Activated CD8-positive, alpha-beta memory T cell treated with anti-CD3 and anti-CD28 coated beads, Interleukin-2, amount 10 ng/mL, durations not matched to agents 7 days and 5 days (primary cell): Measurements from ENCODE around the gene PFDN5. TPM values are rescaled to one million over a fixed set of nuclear protein-coding genes. Genes with fewer than 3 reads are reported as not detected.

Experiments used
- total RNA-seq, 2 experiments: library from RNA; stranded (reverse); gene quantifications; one replicate each; pipeline ENCODE4 v1.2.3, GENCODE V29; 2021

Gene PFDN5
- total RNA-seq, 2 experiments from 2014 or later = 283 to 298 TPM

Other genes with a start within 250 kb of the PFDN5 start
- under 1 TPM; 0.58 to 0.89 TPM for gene TNS2, start 245.5 kb upstream of the PFDN5 start, total RNA-seq
- gene SPRYD3, start 216.2 kb upstream of the PFDN5 start, total RNA-seq = 10 to 100 TPM; 27.8 to 29.7 TPM
- 1 to 10 TPM; 1.8 to 3.9 TPM for gene IGFBP6, start 197.9 kb upstream of the PFDN5 start, total RNA-seq
- 1 to 10 TPM; 1.1 to 5.9 TPM for gene SOAT2, start 192.1 kb upstream of the PFDN5 start, total RNA-seq
- 10 to 100 TPM; 35.8 to 47.0 TPM for gene ZNF740, start 114.8 kb upstream of the PFDN5 start, total RNA-seq
- 10 to 100 TPM; 19.6 to 28.1 TPM for gene CSAD, start 114.6 kb upstream of the PFDN5 start, total RNA-seq
- 100 to 1,000 TPM; 567 to 729 TPM for gene ITGB7, start 88.3 kb upstream of the PFDN5 start, total RNA-seq
- 10 to 100 TPM; 29.4 to 38.8 TPM for gene RARG, start 63.3 kb upstream of the PFDN5 start, total RNA-seq
- gene ESPL1, start 27.2 kb upstream of the PFDN5 start, total RNA-seq = 100 to 1,000 TPM in 1 of 2 experiments, 10 to 100 TPM in 1; 99.0 to 137 TPM
- gene MYG1, start 4.2 kb downstream of the PFDN5 start, total RNA-seq = 10 to 100 TPM; 51.7 to 65.5 TPM
- gene AAAS, start 26.1 kb downstream of the PFDN5 start, total RNA-seq = 10 to 100 TPM; 60.9 to 61.7 TPM
- gene SP7, start 40.8 kb downstream of the PFDN5 start, total RNA-seq = not detected
- gene SP1, start 84.6 kb downstream of the PFDN5 start, total RNA-seq = 10 to 100 TPM; 68.7 to 71.8 TPM
- gene AMHR2, start 128.3 kb downstream of the PFDN5 start, total RNA-seq = not detected
- gene PRR13, start 146.2 kb downstream of the PFDN5 start, total RNA-seq = 100 to 1,000 TPM; 235 to 244 TPM
- gene PCBP2, start 156.6 kb downstream of the PFDN5 start, total RNA-seq = 100 to 1,000 TPM; 721 to 867 TPM
- gene MAP3K12, start 203.9 kb downstream of the PFDN5 start, total RNA-seq = 10 to 100 TPM; 19.1 to 19.3 TPM
- 10 to 100 TPM; 29.7 to 38.7 TPM for gene TARBP2, start 205.7 kb downstream of the PFDN5 start, total RNA-seq
- not detected for gene NPFF, start 211.9 kb downstream of the PFDN5 start, total RNA-seq